Skin epidermis (tissue), 12 donors: ENCODE results near the gene PARD3B.

Experiments used
- H3K27ac ChIP-seq, 21 experiments: fragments of 200-600 bp; sonication (generic) in 11 of 21; one replicate each; pipeline ENCODE4 v1.5.0; 2020; ENCODE audit warnings: mild to moderate bottlenecking in 3 of 21, inconsistent platforms in 2 of 21, moderate library complexity in 2 of 21
- H3K4me3 ChIP-seq, 7 experiments: fragments of 200-600 bp; sonication (generic) in 2 of 7; one replicate each; pipeline ENCODE4 v1.5.0; 2020; ENCODE audit warnings: inconsistent platforms in 2 of 7, mild to moderate bottlenecking in 2 of 7, moderate library complexity in 1 of 7

Gene PARD3B

DNA sequence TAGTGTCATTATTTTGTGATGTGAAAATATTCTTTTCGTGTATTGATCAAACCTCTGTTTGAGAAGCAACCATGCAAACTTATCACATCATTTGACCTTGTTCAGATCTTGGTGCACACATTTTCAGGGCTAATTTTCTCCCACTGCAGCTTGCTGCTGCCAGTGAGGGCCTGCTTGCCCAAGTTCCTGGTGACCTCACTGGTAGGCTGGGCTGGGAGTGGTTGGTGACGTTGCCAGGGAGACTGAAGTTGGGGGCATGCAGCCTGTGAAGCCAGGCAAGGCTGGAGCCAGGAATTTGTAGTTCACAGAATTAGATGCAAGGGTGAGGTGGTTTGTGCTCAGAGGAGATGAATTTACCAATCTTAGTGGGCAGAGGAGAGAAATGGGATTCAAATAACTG lies 38.5 kb downstream of the PARD3B start:
- no peak overlapping the region for H3K4me3 ChIP-seq
- no peak overlapping the region for H3K27ac ChIP-seq

DNA sequence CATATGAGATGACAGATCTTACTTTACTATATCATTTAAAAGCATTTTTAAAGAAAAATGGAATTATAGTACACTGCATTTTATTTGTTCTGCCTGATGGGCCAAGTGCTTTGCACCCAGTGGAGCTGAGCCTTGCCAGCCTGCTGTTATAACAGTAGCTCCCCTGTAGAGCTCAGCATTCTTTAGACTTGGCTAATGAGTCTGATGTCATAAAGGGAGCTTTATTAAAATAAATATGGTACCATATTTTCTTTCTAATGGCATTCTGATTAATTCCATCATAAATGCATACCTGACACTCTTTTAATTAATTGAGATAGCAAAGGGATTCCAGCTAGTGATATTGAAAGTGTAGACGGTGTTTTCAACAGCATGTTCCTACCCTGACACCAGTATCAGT lies 40.7 kb downstream of the PARD3B start:
- H3K4me3 ChIP-seq, result no peak overlapping the region
- no peak overlapping the region for H3K27ac ChIP-seq

DNA sequence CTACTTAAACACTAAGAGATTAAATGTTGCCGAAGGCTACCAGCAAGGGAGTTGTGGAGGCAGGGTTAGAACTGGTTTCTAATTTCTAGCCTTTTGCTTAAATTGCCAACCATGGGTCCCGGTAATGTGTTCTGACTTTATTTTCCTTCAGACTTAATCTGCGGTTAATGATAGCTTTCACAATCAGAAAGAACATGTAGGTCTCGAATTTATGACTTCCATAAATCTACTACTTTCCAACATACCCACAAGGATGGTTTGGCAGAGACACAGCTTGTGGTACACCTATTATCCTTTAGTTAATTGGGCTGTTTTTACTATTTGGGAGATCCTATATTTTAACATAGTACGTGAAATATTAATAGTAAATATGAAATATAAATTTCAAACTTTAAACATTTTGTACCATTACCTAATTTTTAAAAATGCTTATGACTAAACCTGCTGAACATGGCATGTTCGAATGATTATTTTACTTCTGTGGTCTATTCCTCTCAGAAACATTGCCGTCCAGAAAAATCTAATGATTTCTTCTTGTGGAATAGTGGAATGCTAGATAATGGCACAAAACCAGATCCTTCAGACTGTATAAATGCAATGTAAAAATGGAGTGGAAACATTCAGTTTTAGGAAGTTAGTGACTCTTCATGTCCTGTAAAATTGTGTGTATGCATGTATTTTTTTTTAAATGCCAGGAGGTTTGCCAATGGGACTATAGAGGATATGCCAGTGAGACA lies 41.3 kb downstream of the PARD3B start:
- no peak overlapping the region for H3K27ac ChIP-seq

DNA sequence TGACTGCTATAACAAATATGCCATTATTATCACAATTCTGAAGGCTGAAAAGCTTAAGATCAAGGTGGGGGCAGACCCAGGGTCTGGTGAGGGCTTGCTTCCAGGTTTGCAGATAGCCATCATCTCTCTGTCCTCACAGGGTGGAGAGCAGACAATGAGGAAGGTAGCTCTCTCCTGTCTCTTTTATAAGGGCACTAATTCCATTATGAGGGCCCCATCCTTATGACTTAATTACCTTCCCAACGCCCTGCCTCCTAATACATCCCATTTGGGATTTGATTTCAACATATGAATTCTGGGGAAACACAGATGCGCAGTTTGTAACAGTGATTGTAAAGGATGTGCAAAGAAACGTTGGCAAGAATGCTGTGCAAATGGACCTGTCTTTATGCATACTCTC lies 44.8 kb downstream of the PARD3B start:
- H3K27ac ChIP-seq, result no peak overlapping the region
- H3K4me3 ChIP-seq, result no peak overlapping the region

More for the DNA sequence above, 41.3 kb downstream of the PARD3B start:
- H3K4me3 ChIP-seq, result no peak overlapping the region

DNA sequence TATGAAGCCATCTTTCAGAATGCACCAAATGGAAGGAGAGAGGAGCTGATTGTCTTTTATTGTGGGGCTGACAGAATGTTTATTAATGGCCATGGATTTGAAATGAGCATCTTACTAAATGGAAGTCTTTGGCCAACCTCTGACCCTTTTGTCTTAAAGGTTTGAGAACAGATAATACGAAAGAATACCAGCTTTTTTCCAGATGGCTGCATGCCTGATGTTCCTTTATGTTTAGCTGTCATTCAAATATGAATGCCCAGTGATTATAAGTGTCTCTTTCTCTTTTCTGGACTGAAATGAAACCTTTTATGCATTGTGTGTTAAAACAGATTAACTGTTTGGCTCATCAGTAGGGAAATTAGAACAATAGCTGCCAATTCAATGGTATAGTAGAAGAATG lies 46.0 kb downstream of the PARD3B start:
- Histone ChIP-seq H3K27ac (no peak overlapping the region), H3K4me3 (no peak overlapping the region)

DNA sequence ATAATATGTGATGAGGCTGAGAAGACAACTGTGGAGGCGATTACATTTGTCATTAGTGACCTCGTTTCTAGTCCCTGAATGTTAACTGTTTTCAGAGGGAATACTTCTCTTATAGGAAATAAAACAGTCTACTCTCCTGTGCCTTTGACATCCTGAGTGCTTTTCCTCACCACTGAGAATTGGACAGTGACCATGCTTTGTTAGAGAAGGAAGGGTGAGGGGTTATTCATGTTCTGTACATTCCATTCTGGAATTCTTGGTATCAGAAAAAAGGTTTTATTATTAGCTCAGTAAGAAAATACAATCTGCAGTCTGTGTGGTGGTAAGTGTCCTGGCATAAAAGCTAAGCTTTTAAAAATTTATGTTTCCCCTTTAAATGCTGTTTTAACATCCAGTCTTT lies 58.8 kb downstream of the PARD3B start:
- Histone ChIP-seq H3K4me3 (no peak overlapping the region), H3K27ac (no peak overlapping the region)

DNA sequence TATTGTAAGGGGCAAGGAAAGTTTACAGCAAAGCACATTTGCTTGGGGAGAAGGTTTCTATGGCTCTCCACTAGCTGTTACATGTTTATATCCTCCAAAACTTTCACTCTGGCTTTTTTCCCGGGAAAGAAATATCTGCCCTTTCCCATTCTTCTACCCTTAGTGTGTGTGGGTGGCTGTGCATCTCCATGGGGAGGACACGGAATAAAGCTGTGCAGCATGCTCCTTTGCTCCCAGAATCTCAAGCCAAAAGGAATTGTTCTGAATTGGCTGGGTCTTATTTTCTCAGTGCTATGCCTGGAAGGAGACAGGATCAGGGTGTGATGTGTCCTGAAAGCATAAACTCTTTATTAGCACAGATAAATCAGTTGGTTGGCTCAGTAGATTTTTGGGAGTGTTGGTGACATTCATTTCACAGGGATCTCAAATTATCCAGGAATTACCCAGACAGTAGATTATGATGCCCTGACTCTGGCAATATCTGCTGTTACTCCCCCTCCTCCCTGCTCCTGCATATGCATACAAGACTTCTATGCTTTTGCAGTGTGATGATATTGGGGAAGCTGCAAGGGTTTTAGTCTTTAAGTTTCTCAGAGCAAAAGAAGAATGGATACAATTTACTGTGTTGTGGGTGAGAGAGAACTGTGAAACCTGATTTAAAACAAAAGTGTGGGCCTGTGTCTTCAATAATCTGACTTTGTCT lies 63.1 kb downstream of the PARD3B start:
- Histone ChIP-seq H3K4me3 (no peak overlapping the region), H3K27ac (no peak overlapping the region)

DNA sequence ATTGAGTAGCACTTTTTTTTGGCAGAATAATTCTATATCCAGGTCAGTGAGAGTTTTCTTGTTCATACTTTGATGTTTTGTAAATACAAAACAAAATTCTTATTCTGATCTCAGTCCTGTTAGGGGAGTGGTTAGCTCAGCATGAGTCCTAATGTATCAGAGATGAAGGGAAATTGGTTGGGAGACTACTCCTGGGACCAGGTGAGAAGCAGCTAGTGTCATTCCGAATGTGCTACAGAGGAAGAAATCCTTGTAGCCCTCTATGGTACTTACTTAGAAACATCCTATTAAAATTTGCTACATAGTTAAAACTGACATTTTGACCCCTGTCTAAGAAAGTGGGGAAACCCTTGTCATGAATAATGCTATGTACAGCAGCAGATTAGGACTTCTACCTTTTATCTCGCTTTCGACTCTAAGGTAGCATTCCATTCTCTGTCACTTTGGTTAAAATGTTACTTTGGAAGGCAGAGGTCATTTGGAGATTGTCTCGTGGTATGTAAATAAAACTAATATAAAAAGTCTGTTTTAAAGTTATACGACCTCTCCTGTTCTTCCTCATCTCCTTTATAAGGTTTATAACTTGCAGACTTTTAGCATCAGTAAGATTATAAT lies 65.8 kb downstream of the PARD3B start:
- Histone ChIP-seq H3K27ac (no peak overlapping the region), H3K4me3 (no peak overlapping the region)

DNA sequence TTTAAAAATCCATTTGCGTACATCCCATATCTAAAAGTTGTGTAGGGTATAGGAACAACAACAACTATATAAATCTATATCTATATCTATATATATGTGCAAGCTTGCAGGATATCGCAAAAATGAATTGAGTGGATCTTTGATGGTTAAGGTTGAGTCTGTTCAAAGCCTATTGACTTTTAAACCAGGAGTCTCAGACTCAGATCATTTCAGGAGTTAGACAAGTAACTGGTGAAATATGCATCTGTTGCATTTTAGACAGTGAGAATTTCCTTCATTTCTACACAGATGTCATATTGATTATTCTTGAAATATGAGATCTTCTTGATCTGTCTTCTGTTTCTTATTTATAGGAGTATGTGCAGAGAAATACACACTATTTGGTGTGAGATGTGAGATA lies 66.5 kb downstream of the PARD3B start:
- Histone ChIP-seq H3K4me3 (no peak overlapping the region), H3K27ac (no peak overlapping the region)

DNA sequence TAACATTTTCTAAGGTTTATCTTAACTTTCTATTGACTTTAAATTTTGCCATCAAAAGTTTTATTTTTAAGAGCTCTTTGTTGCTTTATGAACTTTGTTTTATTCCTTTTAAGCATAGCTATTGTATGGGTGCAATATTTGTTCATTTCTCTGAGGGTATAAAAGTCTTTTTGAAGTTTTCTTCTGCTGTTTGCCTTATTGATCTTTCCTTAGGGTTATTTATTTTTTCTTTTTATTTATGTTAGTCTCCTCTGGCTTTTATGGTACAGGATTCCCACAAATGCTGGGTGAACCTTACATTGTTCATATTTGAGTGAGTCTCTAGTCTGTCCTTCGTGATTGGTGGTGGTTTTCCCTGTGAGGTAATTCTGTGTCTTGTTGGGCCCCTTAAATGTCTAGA lies 68.4 kb downstream of the PARD3B start:
- no peak overlapping the region for H3K4me3 ChIP-seq
- H3K27ac ChIP-seq, result no peak overlapping the region

DNA sequence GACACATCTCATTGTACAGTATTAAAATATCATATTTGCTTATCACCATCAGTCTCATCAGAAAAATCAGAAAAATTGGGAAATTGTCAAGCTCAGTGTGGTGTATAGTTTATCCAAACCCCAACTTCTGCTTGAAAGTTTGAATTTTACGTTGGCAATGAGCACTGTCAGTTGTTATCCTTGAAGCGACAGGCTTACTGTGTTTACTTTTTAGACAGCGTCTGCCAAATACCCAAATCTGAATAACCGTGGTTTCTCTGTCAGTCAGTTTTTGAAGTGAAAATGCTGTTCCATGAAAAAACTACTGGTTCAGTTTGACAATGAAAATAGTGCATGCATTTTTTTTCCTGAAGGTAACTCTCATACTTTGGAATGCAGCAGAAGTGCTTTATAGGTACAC lies 70.2 kb downstream of the PARD3B start:
- no peak overlapping the region for H3K27ac ChIP-seq
- H3K4me3 ChIP-seq, result no peak overlapping the region

DNA sequence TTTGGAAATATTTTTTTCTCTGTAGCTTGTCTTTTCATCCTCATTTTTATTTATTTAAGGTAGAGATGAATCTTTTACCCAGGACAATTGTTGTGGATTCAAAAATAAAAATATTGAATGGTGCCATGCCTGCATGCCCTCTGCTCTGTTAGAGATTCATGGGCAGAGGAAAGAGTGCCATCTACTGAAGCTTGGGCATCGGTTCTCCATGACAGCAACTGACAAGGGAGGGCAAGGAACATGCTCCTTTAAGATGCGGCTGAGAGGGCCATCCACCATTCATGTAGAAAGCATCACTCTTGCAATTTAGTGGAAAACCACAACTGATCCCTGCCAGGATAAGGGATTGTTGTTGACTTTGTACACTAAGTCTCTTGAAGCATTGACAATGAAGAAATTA lies 79.9 kb downstream of the PARD3B start:
- no peak overlapping the region for H3K27ac ChIP-seq
- no peak overlapping the region for H3K4me3 ChIP-seq

DNA sequence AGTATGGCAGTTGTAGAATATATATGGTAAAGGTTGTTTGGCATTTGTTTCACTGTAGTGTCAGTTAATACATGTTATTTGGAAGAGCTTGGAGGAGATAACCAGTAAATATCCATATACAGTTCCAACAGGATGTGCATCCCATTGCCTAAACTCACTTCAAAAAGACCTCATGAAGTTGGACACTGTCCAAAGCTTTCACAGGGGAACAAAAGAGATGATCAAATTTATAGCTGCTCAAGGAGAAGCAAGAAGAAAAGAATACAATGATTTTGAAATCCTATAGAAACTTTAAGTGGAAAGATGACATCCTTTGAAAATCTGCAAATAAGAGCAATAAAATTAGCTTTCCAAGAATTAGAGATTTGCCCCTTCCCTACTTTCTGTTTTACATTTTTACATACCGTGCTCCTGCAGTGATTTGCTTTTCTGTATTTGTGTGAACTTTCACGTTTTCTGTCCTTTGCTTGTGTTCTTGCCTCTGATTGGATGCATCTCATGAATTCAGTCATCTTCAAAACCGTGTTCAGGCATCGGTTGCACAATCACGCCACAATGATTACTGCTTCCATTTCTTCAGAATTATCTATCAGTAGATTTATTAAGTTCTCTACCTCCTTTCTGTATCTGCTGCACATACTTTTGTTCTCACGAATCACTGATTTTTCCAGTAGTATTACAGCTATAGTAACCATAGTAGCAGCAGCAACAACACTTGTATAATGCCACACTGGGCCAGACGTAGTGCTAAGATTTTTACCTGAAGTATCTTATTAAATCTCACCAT lies 83.8 kb downstream of the PARD3B start:
- Histone ChIP-seq H3K27ac (no peak overlapping the region), H3K4me3 (no peak overlapping the region)

DNA sequence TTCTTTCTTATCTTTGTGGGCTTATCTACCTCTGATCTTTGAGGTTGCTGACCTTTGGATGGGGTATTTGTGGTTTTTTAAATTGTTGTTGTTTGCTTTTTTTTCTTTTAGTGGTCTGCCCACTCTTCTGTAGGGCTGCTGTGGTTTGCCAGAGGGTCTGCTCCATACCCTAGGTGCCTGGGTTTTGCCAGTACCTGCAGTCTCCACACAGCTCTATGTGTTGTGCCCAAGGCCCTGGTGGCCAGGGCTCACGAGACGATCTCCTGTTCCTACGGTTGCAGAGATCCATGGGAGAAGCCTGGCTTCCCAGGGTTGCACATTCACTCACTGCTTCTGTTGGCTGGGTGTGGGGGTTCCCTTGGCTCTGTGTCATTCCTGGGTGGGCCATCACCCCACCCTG lies 87.1 kb downstream of the PARD3B start:
- H3K4me3 ChIP-seq, result no peak overlapping the region
- no peak overlapping the region for H3K27ac ChIP-seq

DNA sequence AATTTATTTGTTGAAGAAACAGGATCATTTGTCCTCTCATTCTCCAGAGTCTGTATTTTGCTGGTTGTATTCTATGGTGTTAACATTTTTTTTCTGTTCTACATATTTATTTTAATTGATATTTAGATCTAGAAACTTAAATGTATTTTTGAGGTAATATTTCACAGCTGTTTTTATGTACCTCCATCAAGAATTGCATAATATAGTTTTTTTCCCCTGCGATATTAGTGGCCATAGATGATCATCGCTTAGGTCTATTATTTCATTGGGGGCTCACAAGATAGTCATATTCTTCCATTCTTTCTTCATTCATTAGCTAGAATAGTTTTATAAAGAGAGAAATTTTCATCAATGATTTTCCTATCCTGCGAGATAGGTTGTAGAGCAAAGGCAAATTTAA lies 89.3 kb downstream of the PARD3B start:
- Histone ChIP-seq H3K27ac (no peak overlapping the region), H3K4me3 (no peak overlapping the region)

DNA sequence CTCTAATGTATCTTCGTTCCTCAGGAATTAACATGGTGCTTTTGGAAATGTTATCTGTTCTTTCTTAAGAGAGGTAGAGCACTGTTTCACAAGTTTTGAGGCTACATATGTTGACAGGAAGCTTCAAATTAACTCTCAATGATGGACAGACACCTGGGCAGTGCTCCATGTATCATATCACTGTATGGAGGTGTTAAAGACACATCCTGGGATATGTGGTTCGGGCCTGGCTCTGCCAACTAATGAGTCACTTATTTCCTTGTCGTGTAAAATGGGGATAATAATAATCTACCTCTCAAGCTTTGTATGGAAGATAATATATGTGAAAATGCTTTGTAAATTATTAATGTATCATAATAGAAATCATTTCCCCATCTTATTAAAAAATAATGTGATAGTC lies 90.2 kb downstream of the PARD3B start:
- Histone ChIP-seq H3K27ac (no peak overlapping the region), H3K4me3 (no peak overlapping the region)

DNA sequence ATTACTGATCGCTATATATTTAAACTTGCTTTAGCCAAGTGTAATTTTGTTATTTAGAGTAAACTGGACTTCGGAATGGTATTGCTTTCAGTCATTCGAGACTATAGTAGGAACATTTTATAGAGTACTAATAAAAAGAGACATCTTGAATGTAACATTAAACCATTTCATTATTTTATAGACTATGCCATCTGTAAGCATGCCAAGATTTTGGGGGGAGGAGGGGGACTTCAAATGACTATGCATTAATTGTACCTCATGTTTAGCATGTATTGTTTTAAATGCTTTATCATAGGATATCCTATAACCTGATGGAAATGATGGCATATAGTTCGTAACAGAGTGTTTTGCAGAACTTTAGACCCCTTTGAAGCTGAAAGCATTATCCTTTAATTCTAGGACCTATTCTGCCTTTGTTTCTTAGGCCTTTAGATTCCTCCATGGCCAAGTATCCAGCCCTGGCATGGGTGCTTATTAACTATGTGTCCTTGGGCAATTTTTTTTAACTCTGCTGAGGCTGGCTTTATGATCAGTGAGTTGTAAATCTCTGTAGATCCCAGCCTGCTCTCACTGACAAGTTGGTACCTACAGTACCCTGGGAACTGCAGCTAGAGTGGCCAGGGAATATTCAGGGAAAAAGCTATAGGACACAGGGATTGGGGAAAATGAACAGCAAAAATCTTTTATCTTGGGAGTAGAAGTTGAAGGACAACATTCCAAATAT lies 93.4 kb downstream of the PARD3B start:
- H3K27ac ChIP-seq, result no peak overlapping the region
- no peak overlapping the region for H3K4me3 ChIP-seq

DNA sequence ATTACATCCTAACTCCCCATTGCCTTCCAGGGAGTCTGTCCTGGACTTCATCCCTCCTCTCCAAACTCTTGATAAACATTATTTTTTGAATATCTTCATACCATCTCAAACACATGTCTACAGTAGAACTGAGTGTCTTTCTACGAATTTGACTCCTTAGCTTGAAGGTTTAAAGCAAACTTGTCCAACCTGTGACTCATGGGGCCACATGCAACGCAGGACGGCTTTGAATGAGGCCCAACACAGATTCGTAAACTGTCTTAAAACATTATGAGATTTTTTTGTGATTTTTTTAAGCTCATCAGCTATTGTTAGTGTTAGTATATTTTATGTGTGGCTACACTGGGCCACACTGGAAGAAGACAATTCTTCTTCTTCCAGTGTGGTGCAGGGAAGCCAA lies 98.1 kb downstream of the PARD3B start:
- Histone ChIP-seq H3K4me3 (no peak overlapping the region), H3K27ac (no peak overlapping the region)

DNA sequence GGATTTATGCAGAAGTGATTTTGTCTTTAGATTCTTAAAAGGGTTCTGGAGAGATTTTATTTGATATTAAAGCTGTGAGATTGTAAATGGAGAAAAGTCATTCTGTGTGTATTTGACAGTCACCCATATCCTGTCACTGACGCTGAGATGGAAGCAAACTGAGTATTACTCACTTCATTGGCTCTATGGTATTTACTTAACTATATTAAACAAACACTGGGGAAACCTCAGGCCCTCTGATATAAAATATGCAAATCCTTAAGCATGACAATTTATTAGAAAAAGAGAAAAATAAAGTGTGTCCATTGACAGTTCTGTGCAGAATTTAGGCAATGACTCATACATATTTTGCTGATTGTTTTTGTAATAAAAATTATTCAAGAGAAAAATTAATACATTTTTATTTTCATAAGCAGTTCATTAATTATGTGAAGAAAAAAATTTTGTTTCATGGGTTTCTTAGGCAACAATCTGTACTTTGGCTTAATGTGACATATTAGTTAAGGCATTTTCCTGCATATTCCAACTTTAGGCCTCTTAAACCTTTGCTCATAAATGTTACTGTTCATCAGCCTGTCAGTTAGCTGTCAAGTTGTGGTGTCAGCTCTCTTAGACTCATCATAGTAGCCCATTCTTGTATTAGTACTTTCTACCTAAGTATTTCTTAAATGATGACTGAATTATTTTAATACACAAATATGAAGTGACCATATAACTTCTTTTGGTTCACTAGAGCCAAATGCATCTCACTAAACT lies 99.9 kb downstream of the PARD3B start:
- no peak overlapping the region for H3K4me3 ChIP-seq

More for the DNA sequence above, 99.9 kb downstream of the PARD3B start:
- no peak overlapping the region for H3K27ac ChIP-seq
